H54 (cell line): ENCODE measurements around the gene SLC23A2.

Source experiments
- DNase-seq: peaks from one replicate; pipeline ENCODE4 v3.0.0; 2011; ENCODE audit warnings: low spot score, mixed read lengths; ENCODE audit not compliant: insufficient read length
- FAIRE-seq: peaks from 3 replicates; lab custom pipeline; 2011; peaks lifted over from hg19 to GRCh38; lab: Jason Lieb, UNC
- POLR2A ChIP-seq: IDR thresholded peaks from 2 replicates; pipeline ENCODE4 v1.6.1; 2011; ENCODE audit warnings: low read depth, mild to moderate bottlenecking, low read length

The SLC23A2 gene

DNA sequence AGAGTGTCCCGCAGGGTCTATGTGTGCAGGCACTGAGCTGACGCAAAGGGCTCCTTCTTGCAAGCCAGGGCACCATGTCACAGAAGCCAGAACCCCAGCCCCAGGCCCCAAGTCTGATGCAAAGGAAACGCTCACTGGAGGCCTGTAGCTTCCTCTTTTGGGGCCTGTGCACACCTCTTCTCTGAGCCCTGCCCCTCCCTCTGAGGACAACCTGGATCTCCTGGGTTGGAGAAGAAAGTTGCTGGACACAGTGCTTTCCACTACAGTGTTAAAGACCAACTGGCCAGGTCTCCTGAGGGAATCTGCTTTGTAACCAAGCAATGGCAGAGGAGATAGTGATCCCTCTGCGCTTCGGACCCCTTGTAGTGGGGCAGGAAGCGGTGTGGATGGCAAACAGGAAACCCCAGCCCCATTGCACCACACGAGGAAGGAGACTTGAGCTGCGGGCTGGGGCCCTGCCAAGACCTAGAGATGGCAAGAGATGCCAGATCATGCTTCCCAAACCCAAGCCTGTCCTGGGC is 189.6 kb downstream of the SLC23A2 start:
- no peak for TF ChIP-seq POLR2A
- no peak for DNase-seq

DNA sequence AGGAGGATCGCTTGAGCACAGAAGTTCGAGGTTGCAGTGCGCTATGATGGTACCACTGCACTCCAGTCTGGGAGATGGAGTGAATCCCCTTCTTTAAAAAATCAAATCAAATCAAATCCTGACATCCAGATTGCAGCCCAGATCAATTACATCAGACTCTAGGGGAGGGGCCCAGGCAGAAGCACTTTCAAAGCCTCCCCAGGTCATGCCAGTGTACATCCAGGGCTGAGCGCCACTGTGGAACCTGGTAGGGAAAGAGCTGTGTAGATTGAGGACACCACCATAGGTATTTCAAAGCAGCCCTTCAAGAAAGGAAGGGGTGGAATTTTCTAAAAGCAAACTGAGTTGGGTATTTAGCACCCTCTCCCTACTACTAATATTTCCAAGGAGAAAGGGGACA is 190.1 kb downstream of the SLC23A2 start:
- FAIRE-seq (no peak), DNase-seq (no peak)
- no peak for TF ChIP-seq POLR2A

More for the DNA sequence above, 189.6 kb downstream of the SLC23A2 start:
- no peak for FAIRE-seq

DNA sequence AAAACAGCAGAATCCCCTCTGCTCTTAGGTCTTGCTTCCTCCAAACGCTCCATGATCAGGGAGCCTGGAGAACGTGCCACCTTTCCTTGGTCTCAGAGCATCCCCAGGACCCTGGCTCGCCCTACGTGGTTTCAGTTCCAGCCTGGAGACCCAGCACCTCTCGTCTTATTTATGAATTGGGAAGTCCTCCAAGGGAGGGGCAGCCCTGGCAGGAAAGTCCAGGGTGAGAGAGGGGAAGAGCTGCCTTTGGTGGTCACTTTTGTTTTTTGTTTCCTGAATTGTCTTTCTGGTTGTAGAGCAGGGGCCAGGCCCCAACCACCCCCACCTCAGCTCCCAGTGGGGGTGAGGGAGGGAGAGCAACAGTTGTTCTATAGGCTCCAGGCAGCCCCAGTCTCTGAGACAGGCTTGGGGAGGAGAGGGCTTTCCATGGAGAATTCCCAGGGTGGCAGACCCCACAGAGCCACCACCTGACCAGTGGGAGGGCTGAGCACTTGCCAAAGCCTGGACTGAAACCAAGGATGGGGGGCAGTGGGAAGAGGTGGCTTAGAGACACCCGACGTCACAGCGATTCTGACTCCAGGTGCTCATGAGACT is 190.8 kb downstream of the SLC23A2 start:
- DNase-seq (no peak), FAIRE-seq (no peak)
- TF ChIP-seq POLR2A = no peak

DNA sequence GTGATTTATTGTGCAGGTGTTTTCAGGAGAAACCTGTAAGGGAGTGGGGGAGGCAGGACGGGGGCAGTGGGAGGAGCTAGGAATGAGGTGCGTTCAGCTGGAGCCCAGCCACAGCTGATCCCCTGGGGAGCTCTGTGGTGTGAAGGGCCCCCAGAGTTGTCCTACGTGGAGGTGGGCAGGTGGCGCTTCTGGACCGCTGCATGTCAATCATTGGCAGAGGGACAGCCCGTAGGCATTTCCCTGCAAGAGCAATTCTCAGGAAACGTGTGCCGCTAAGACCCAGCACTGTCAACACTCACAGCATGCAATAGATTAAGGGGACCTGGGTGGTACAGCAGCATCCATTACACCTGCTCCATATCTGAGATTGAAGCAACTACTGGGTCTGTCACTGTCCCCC is 191.6 kb downstream of the SLC23A2 start:
- TF ChIP-seq POLR2A = no peak
- FAIRE-seq (no peak), DNase-seq (no peak)

DNA sequence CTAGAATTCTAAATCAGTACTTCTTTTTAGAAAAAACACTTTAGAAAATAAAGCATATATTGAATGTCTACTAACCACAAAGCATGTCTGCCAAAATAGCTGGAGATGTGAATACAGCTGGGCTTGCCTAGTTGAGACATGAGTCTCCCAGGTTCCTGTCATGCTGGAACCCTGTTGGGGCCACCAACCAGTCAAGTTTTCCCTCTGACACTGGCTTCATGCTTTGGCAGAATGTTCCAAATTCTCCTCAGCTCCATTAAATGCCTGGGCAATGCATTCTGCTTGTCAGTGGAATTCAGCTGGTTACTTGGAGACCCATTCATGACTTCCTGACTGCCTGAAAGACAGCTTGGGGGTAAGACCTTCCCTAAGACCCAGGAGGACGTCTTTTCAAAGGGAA is 192.4 kb downstream of the SLC23A2 start:
- no peak for FAIRE-seq
- no peak for DNase-seq
- no peak for TF ChIP-seq POLR2A

DNA sequence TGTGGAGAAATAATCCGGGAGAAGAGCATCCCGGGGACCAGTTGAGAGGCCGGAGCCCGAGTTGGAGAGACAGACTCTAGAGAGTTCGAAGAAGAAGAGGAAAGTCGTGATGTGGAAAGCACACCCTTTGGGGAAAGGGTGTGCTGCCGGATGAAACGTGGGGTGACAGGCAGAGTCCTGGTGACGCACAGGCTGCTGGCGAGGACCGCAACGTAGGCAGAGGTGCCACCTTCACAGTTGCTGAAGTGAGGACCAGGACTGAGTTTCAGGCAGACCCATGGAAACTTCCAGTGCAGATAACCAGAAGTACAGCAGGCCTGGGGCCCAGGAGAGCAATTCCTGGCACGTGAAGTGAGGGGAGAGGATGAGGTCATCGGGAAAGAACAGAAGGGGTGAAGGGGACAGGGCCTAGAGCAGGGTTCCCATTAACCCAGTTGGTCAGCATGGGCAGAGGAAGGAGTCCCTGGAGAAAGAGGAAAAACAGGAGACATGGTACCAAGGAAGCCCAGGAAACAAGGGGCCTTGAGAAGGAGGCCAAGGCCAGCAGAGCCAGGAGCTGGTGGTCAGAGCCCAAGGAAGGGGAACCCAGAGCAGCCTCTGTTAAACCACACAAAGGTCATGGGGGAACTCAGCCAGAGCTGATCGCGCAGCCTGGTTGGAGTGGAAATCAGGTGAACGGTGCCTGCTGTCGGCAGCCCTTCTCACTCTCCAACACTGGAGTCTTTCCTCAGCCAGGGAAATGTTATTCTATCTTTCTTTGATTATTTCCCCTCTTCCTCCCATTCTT is 195.5 kb downstream of the SLC23A2 start:
- no peak for TF ChIP-seq POLR2A
- FAIRE-seq (no peak), DNase-seq (no peak)

DNA sequence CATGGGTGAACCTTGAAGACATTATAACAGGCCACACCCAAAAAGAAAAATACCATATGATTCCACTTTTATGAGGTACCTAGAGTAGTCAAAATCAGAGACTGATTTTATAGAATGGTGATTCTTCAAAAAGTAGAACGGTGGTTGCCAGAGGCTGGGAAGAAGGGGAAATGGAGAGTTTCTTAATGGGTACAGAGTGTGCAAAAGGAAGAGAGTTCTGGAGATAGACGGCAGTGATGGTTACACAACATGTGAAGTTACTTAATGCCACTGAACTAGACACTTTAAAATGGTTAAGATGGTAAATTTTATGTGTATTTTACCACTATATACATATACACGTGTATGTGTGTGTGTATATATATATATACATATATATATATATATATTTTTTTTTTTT is 198.8 kb downstream of the SLC23A2 start:
- no peak for TF ChIP-seq POLR2A
- FAIRE-seq (no peak), DNase-seq (no peak)
